GM23248 (cell line): ENCODE measurements around the gene DACH1. TPM values are rescaled to one million over a fixed set of nuclear protein-coding genes. Genes with fewer than 3 reads are reported as not detected.
"Not testable (repeated sequence)": the region's sequence is repeated elsewhere in the genome, so short reads cannot be mapped to it uniquely, and the experiment has no call there.

Experiments used
- DNase-seq: peaks from one replicate; pipeline ENCODE4 v3.0.0-alpha.2; 2015
- H2AFZ ChIP-seq: fragments of 200-600 bp; sonication (generic); 2 replicates; pipeline ENCODE4 v1.6.1; 2016; ENCODE audit warnings: antibody characterized with exemption
- H3F3A ChIP-seq: fragments of 200-600 bp; sonication (generic); 2 replicates; pipeline ENCODE4 v1.6.1; 2016; ENCODE audit warnings: mild to moderate bottlenecking, antibody characterized with exemption, mixed run types; ENCODE audit not compliant: insufficient read depth
- H3K27ac ChIP-seq: fragments of 200-600 bp; sonication (generic); 2 replicates; pipeline ENCODE4 v1.5.1; 2016; ENCODE audit warnings: mild to moderate bottlenecking
- H3K27me3 ChIP-seq: fragments of 200-600 bp; sonication (generic); replicated peaks from 2 replicates; pipeline ENCODE4 v1.6.1; 2016; ENCODE audit warnings: mild to moderate bottlenecking; ENCODE audit not compliant: insufficient read depth
- H3K36me3 ChIP-seq: fragments of 200-600 bp; sonication (generic); 2 replicates; pipeline ENCODE4 v1.6.1; 2016; ENCODE audit warnings: low read depth, mild to moderate bottlenecking
- H3K4me1 ChIP-seq: fragments of 200-600 bp; sonication (generic); 2 replicates; pipeline ENCODE4 v1.6.1; 2016; ENCODE audit warnings: mild to moderate bottlenecking; ENCODE audit not compliant: insufficient read depth
- H3K4me2 ChIP-seq: fragments of 200-600 bp; sonication (generic); one replicate; pipeline ENCODE4 v1.6.1; 2016; ENCODE audit warnings: mild to moderate bottlenecking; ENCODE audit not compliant: unreplicated experiment
- H3K4me3 ChIP-seq: fragments of 200-600 bp; sonication (generic); 2 replicates; pipeline ENCODE4 v1.5.1; 2016; ENCODE audit warnings: mild to moderate bottlenecking
- H3K79me2 ChIP-seq: fragments of 200-600 bp; sonication (generic); 2 replicates; pipeline ENCODE4 v1.6.1; 2016; ENCODE audit warnings: mild to moderate bottlenecking; ENCODE audit not compliant: insufficient read depth
- H3K9ac ChIP-seq: fragments of 200-600 bp; sonication (generic); 2 replicates; pipeline ENCODE4 v1.6.1; 2016; ENCODE audit warnings: mild to moderate bottlenecking
- H3K9me2 ChIP-seq: fragments of 200-600 bp; sonication (generic); 2 replicates; pipeline ENCODE4 v1.6.1; 2016; ENCODE audit warnings: mixed run types, mild to moderate bottlenecking, moderate library complexity; ENCODE audit not compliant: insufficient read depth
- H3K9me3 ChIP-seq: fragments of 200-600 bp; sonication (generic); one replicate; pipeline ENCODE4 v1.6.1; 2017; ENCODE audit warnings: low read depth
- H4K20me1 ChIP-seq: fragments of 200-600 bp; sonication (generic); 2 replicates; pipeline ENCODE4 v1.6.0; 2016; ENCODE audit not compliant: insufficient read depth
- EZH2 ChIP-seq: fragments of 200-600 bp; sonication (generic); IDR thresholded peaks from 2 replicates; pipeline ENCODE4 v1.6.1; 2018; ENCODE audit warnings: antibody characterized with exemption, mild to moderate bottlenecking; ENCODE audit not compliant: insufficient read depth, poor library complexity, severe bottlenecking
- EZH2phosphoT487 ChIP-seq: fragments of 200-600 bp; sonication (generic); IDR thresholded peaks from 2 replicates; pipeline ENCODE4 v1.6.1; 2018; ENCODE audit warnings: antibody characterized with exemption, moderate library complexity, mild to moderate bottlenecking, low read depth; ENCODE audit not compliant: insufficient read depth
- WGBS, 2 experiments: methylation state at CpG; one replicate each; pipeline ENCODE4 v1.1.6; 2015 to 2017; ENCODE audit warnings: low lambda C conversion rate in 2 of 2, low coverage in 1 of 2; ENCODE audit errors: missing lambda C conversion rate in 2 of 2; 5-methylcytosine and 5-hydroxymethylcytosine counted together
- in situ Hi-C: fragments of 300-500 bp; cut with MboI; formaldehyde crosslinking; loops from 2 replicates; pipeline ENCODE4 v1.15.0; 2020
- polyA plus RNA-seq: library from polyadenylated mRNA; unstranded; fragments of >200 nt; fragmentation: Nextera tagmentation; extraction: Ambion mirVana; gene quantifications from 2 replicates; pipeline ENCODE4 v1.2.1, GENCODE V29; 2016
- total RNA-seq: library from RNA; depleted of rRNA; stranded (reverse); fragments of >200 nt; shearing (Covaris generic); gene quantifications from 2 replicates; pipeline ENCODE4 v1.2.3, GENCODE V29; 2014

The DACH1 gene
- total and polyA plus RNA-seq, 2 experiments from 2014 or later = not detected

- Histone ChIP-seq H3K79me2 (no peaks in the 10 kb centered on the region), H3K9me2 (no peaks in the 10 kb centered on the region), H3K4me2 (no peak overlapping the region), H3K36me3 (no peaks in the 10 kb centered on the region), H3K9ac (no peak overlapping the region), H3K4me1 (no peaks in the 10 kb centered on the region), H3K9me3 (no peaks in the 10 kb centered on the region), H3K4me3 (no peak overlapping the region), H3F3A (no peaks in the 10 kb centered on the region), H2AFZ (no peak overlapping the region), H3K27me3 (no peaks in the 10 kb centered on the region), H3K27ac (no peak overlapping the region), H4K20me1 (no peaks in the 10 kb centered on the region)
- in situ Hi-C loops = no loop called here
- 16 to 26% methylated on average over 2 of the region's 2 CpGs for WGBS, 2 experiments
- no peak for TF ChIP-seq EZH2
- TF ChIP-seq EZH2phosphoT487 = no peak
- DNase-seq = no peak
These were observed 14.3 kb downstream of the DACH1 start for GRCh38 chr13:71852736-71853135.

- Histone ChIP-seq H3K4me3 (no peak overlapping the region), H3K27ac (no peak overlapping the region), H3K9me2 (no peaks in the 10 kb centered on the region), H3K9me3 (no peaks in the 10 kb centered on the region), H3F3A (no peaks in the 10 kb centered on the region), H4K20me1 (no peaks in the 10 kb centered on the region), H3K9ac (no peak overlapping the region), H3K79me2 (no peaks in the 10 kb centered on the region), H2AFZ (no peak overlapping the region), H3K4me1 (no peaks in the 10 kb centered on the region), H3K4me2 (no peak overlapping the region), H3K27me3 (no peaks in the 10 kb centered on the region), H3K36me3 (no peaks in the 10 kb centered on the region)
- no peak for TF ChIP-seq EZH2phosphoT487
- no peak for TF ChIP-seq EZH2
- in situ Hi-C loops = no loop called here
- WGBS, 2 experiments = 20 to 29% methylated on average over 9 of the region's 9 CpGs
- no peak for DNase-seq
These were observed 15.2 kb downstream of the DACH1 start for GRCh38 chr13:71851498-71852409.

DNA sequence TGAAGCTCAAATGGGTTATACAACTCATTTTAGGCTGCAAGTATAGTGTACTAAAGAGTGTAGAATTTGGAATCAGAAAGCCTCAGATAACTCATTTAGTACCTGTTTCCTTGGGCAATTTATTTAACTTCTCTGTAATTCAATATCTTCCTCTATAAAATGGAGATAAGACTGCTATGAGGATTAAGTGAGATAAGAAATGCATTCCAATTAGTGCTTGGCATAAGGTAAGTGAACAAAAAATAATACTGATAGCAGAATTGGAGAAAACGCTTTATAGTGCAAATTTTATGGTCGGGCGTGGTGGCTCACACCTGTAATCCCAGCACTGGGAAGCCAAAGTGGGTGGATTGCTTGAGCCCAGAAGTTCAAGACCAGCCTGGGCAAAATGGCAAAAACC lies 25.0 kb downstream of the DACH1 start:
- no peaks in the 10 kb centered on the region for H3K4me1 ChIP-seq
- H3K27ac ChIP-seq = no peak overlapping the region
- no peak overlapping the region for H3K9ac ChIP-seq
- H3K9me3 ChIP-seq = peaks cover 5% of the 10 kb centered on the region
- TF ChIP-seq EZH2phosphoT487 (no peak), EZH2 (no peak)
- in situ Hi-C loops = no loop called here
- no peaks in the 10 kb centered on the region for H3K79me2 ChIP-seq
- H3K36me3 ChIP-seq = no peaks in the 10 kb centered on the region
- no peak for DNase-seq
- no peak overlapping the region for H3K4me2 ChIP-seq
- no peaks in the 10 kb centered on the region for H3F3A ChIP-seq
- H2AFZ ChIP-seq = no peak overlapping the region
- H3K9me2 ChIP-seq = no peaks in the 10 kb centered on the region
- WGBS, 2 experiments = 13 to 14% methylated on average over 3 of the region's 3 CpGs
- H4K20me1 ChIP-seq = no peaks in the 10 kb centered on the region
- no peak overlapping the region for H3K4me3 ChIP-seq
- H3K27me3 ChIP-seq = no peaks in the 10 kb centered on the region

- TF ChIP-seq EZH2phosphoT487 (no peak), EZH2 (no peak)
- no peak overlapping the region for H3K9ac ChIP-seq
- WGBS, 2 experiments = 14 to 21% methylated on average over 2 of the region's 2 CpGs
- H3F3A ChIP-seq = no peaks in the 10 kb centered on the region
- no peaks in the 10 kb centered on the region for H3K9me2 ChIP-seq
- no peaks in the 10 kb centered on the region for H3K27me3 ChIP-seq
- peaks cover 5% of the 10 kb centered on the region for H3K9me3 ChIP-seq
- H3K79me2 ChIP-seq = no peaks in the 10 kb centered on the region
- H3K4me3 ChIP-seq = no peak overlapping the region
- H4K20me1 ChIP-seq = no peaks in the 10 kb centered on the region
- in situ Hi-C loops = no loop called here
- no peak overlapping the region for H2AFZ ChIP-seq
- no peak overlapping the region for H3K27ac ChIP-seq
- H3K36me3 ChIP-seq = no peaks in the 10 kb centered on the region
- no peaks in the 10 kb centered on the region for H3K4me1 ChIP-seq
- no peak for DNase-seq
- no peak overlapping the region for H3K4me2 ChIP-seq
These were observed 28.2 kb downstream of the DACH1 start for GRCh38 chr13:71838842-71839241.

DNA sequence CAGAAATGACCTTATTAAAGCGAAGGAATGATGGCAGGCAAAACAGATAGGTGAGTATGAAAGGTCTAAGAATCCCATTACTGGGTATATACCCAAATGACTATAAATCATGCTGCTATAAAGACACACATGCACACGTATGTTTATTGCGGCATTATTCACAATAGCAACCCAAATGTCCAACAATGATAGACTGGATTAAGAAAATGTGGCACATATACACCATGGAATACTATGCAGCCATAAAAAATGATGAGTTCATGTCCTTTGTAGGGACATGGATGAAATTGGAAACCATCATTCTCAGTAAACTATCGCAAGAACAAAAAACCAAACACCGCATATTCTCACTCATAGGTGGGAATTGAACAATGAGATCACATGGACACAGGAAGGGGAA lies 29.4 kb downstream of the DACH1 start:
- H3K9me2 ChIP-seq, DNase-seq, H3K4me1 ChIP-seq, in situ Hi-C loops, H3K27ac ChIP-seq, H3K27me3 ChIP-seq, H3K9me3 ChIP-seq, H3K36me3 ChIP-seq, H3K4me2 ChIP-seq, H3K9ac ChIP-seq, H3K79me2 ChIP-seq, H3F3A ChIP-seq, H4K20me1 ChIP-seq, H3K4me3 ChIP-seq, H2AFZ ChIP-seq: not testable (repeated sequence)
- 26 to 27% methylated on average over 3 of the region's 5 CpGs for WGBS, 2 experiments
